IMR-90 (cell line): ENCODE results near the gene HPSE. TPM values are rescaled to one million over a fixed set of nuclear protein-coding genes. Genes with fewer than 3 reads are reported as not detected.

Experiments
- ATAC-seq: fragments of 200-7000 bp; cut with Tn5 transposase; 2 replicates; pipeline ENCODE4 v1.9.1; 2020; ENCODE audit warnings: low read depth, mild to moderate bottlenecking, moderate library complexity
- BruUV-seq: library from RNA; stranded (reverse); fragments of 400-500 nt; replicated peaks from 2 replicates; lab custom pipeline; 2021; lab: Mats Ljungman, UMichigan
- CTCF ChIA-PET: fragments of 300-600 bp; formaldehyde crosslinking; extraction: SDS; loops from one replicate; lab custom pipeline; 2021; ENCODE audit warnings: antibody characterized with exemption; lab: Yijun Ruan, JAX
- POLR2A ChIA-PET: fragments of 300-600 bp; sonication (Branson Sonifier 250); formaldehyde crosslinking; loops from one replicate; lab custom pipeline; 2022; ENCODE audit warnings: antibody characterized with exemption; ENCODE audit not compliant: unreplicated experiment; lab: Charles Lee
- DNase-seq: peaks from one replicate; pipeline ENCODE4 v3.0.0; 2013
- H2AFZ ChIP-seq: replicated peaks from 2 replicates; pipeline ENCODE3; 2013; ENCODE audit warnings: low read length, mild to moderate bottlenecking; ENCODE audit not compliant: poor library complexity
- H2AK5ac ChIP-seq: 2 replicates; pipeline ENCODE4 v1.6.1; 2013; ENCODE audit warnings: low read depth, low read length, inconsistent platforms
- H2AK9ac ChIP-seq: replicated peaks from 2 replicates; pipeline ENCODE3; 2013; ENCODE audit warnings: mild to moderate bottlenecking, low read depth, low read length, moderate library complexity; ENCODE audit not compliant: poor library complexity
- H2BK120ac ChIP-seq: 2 replicates; pipeline ENCODE4 v1.6.1; 2013; ENCODE audit warnings: low read depth, low read length, inconsistent platforms
- H2BK15ac ChIP-seq: 3 replicates; pipeline ENCODE4 v1.6.1; 2013; ENCODE audit warnings: low read depth, low read length, inconsistent platforms
- H2BK20ac ChIP-seq: 2 replicates; pipeline ENCODE4 v1.6.1; 2013; ENCODE audit warnings: low read depth, mild to moderate bottlenecking, inconsistent platforms, low read length, moderate library complexity
- H2BK5ac ChIP-seq: 2 replicates; pipeline ENCODE4 v1.6.1; 2013; ENCODE audit warnings: mild to moderate bottlenecking, low read depth, low read length, inconsistent platforms; ENCODE audit not compliant: poor library complexity, severe bottlenecking
- H3K14ac ChIP-seq: replicated peaks from 2 replicates; pipeline ENCODE4 v1.6.1; 2013; ENCODE audit warnings: low read depth, low read length, inconsistent platforms
- H3K18ac ChIP-seq: 2 replicates; pipeline ENCODE4 v1.6.1; 2013; ENCODE audit warnings: low read depth, low read length, control low read depth
- H3K23ac ChIP-seq: 2 replicates; pipeline ENCODE4 v1.6.1; 2013; ENCODE audit warnings: low read depth, low read length, inconsistent platforms
- H3K27ac ChIP-seq: 2 replicates; pipeline ENCODE4 v1.5.1; 2013; ENCODE audit warnings: mild to moderate bottlenecking, control low read depth, low read length; ENCODE audit not compliant: insufficient read depth
- H3K27me3 ChIP-seq: 2 replicates; pipeline ENCODE4 v1.6.1; 2013; ENCODE audit warnings: low read length; ENCODE audit not compliant: control insufficient read depth, insufficient read depth
- H3K36me3 ChIP-seq: 2 replicates; pipeline ENCODE4 v1.6.1; 2013; ENCODE audit warnings: low read length, mixed read lengths; ENCODE audit not compliant: control insufficient read depth, insufficient read depth
- H3K4ac ChIP-seq: 2 replicates; pipeline ENCODE4 v1.6.1; 2013; ENCODE audit warnings: low read depth, low read length, inconsistent platforms
- H3K4me1 ChIP-seq: 2 replicates; pipeline ENCODE4 v1.6.1; 2013; ENCODE audit warnings: low read length, mixed read lengths; ENCODE audit not compliant: control insufficient read depth, insufficient read depth
- H3K4me2 ChIP-seq: 2 replicates; pipeline ENCODE4 v1.6.1; 2013; ENCODE audit warnings: low read depth, mild to moderate bottlenecking, control low read depth, low read length, moderate library complexity
- H3K4me3 ChIP-seq: 2 replicates; pipeline ENCODE4 v1.5.1; 2013; ENCODE audit warnings: low read depth, mild to moderate bottlenecking, control low read depth, low read length, moderate library complexity; ENCODE audit not compliant: insufficient read depth
- H3K56ac ChIP-seq: 2 replicates; pipeline ENCODE4 v1.6.1; 2013; ENCODE audit warnings: low read length, inconsistent platforms; ENCODE audit not compliant: insufficient read depth; ENCODE audit errors: extremely low read depth
- H3K79me1 ChIP-seq, 2 experiments: 2 replicates each; pipeline ENCODE4 v1.6.1; 2013; ENCODE audit warnings: low read length in 2 of 2, inconsistent platforms in 1 of 2, low read depth in 1 of 2
- H3K9ac ChIP-seq: 2 replicates; pipeline ENCODE4 v1.6.1; 2013; ENCODE audit warnings: low read depth, low read length, control low read depth
- H3K9me1 ChIP-seq: 2 replicates; pipeline ENCODE4 v1.6.1; 2013; ENCODE audit warnings: low read length, inconsistent platforms; ENCODE audit not compliant: insufficient read depth
- H3K9me3 ChIP-seq: 2 replicates; pipeline ENCODE4 v1.6.1; 2013; ENCODE audit warnings: low read length; ENCODE audit not compliant: control insufficient read depth, insufficient read depth
- H4K20me1 ChIP-seq: 2 replicates; pipeline ENCODE4 v1.6.1; 2013; ENCODE audit warnings: low read length, inconsistent platforms; ENCODE audit not compliant: insufficient read depth
- H4K5ac ChIP-seq: 2 replicates; pipeline ENCODE4 v1.6.1; 2013; ENCODE audit warnings: mild to moderate bottlenecking, low read depth, low read length, control low read depth
- H4K8ac ChIP-seq, 2 experiments: 2 replicates each; pipeline ENCODE4 v1.6.1; 2013; ENCODE audit warnings: low read depth in 2 of 2, low read length in 2 of 2, control low read depth in 1 of 2, inconsistent platforms in 1 of 2
- H4K91ac ChIP-seq: 2 replicates; pipeline ENCODE4 v1.6.1; 2013; ENCODE audit warnings: low read depth, low read length, inconsistent platforms; ENCODE audit not compliant: insufficient read depth
- BHLHE40 ChIP-seq: fragments of 150-350 bp; IDR thresholded peaks from 2 replicates; pipeline ENCODE4 v1.6.1; 2016; ENCODE audit warnings: mild to moderate bottlenecking, low read depth, low read length
- CEBPB ChIP-seq: IDR thresholded peaks from 2 replicates; pipeline ENCODE4 v1.6.1; 2012; ENCODE audit warnings: low read depth, low read length, improper control_type of control experiment
- CHD1 ChIP-seq: IDR thresholded peaks from 2 replicates; pipeline ENCODE4 v1.6.1; 2012; ENCODE audit warnings: low read depth, low read length, improper control_type of control experiment
- ELK1 ChIP-seq: fragments of 150-350 bp; IDR thresholded peaks from 2 replicates; pipeline ENCODE4 v1.6.1; 2016; ENCODE audit warnings: low read depth, mild to moderate bottlenecking, low read length, moderate library complexity, borderline replicate concordance
- FOS ChIP-seq: fragments of 150-350 bp; IDR thresholded peaks from 2 replicates; pipeline ENCODE4 v1.6.1; 2016; ENCODE audit warnings: low read depth, low read length
- MAFK ChIP-seq: IDR thresholded peaks from 2 replicates; pipeline ENCODE4 v1.6.1; 2012; ENCODE audit warnings: low read depth, low read length, improper control_type of control experiment
- MXI1 ChIP-seq: IDR thresholded peaks from 2 replicates; pipeline ENCODE4 v1.6.1; 2012; ENCODE audit warnings: low read depth, mild to moderate bottlenecking, low read length, moderate library complexity, borderline replicate concordance
- NFE2L2 ChIP-seq: fragments of 150-350 bp; IDR thresholded peaks from 2 replicates; pipeline ENCODE4 v1.6.1; 2016; ENCODE audit warnings: low read depth, mild to moderate bottlenecking, low read length
- RAD21 ChIP-seq: IDR thresholded peaks from 2 replicates; pipeline ENCODE4 v1.6.1; 2012; ENCODE audit warnings: low read length, improper control_type of control experiment
- RCOR1 ChIP-seq: IDR thresholded peaks from 2 replicates; pipeline ENCODE4 v1.6.1; 2012; ENCODE audit warnings: mild to moderate bottlenecking, low read length, improper control_type of control experiment; ENCODE audit not compliant: insufficient replicate concordance
- RFX5 ChIP-seq: IDR thresholded peaks from 2 replicates; pipeline ENCODE4 v1.8.0; 2012; ENCODE audit warnings: low read depth, mild to moderate bottlenecking, low read length, moderate library complexity
- SMC3 ChIP-seq: fragments of 150-350 bp; IDR thresholded peaks from 2 replicates; pipeline ENCODE4 v1.6.1; 2016; ENCODE audit warnings: low read depth, mild to moderate bottlenecking, antibody characterized with exemption, low read length, moderate library complexity
- WGBS, 2 experiments: methylation state at CpG; one replicate each; pipeline versions ENCODE4 v1.1.5 to v1.1.7; 2013; ENCODE audit warnings: missing lambda C conversion rate in 2 of 2; ENCODE audit not compliant: insufficient read length in 1 of 2; ENCODE audit errors: extremely low coverage in 2 of 2; 5-methylcytosine and 5-hydroxymethylcytosine counted together
- dilution Hi-C: fragments of 300-500 bp; cut with HindIII; formaldehyde crosslinking; loops from one replicate; pipeline ENCODE4 v1.14.3; 2018; ENCODE audit warnings: low sequenced_read_pairs; ENCODE audit not compliant: unreplicated experiment
- in situ Hi-C: fragments of 300-500 bp; cut with MboI; formaldehyde crosslinking; loops from 3 replicates; pipeline ENCODE4 v1.14.3; 2019; ENCODE audit warnings: low sequenced_read_pairs, inconsistent platforms, mixed read lengths
- intact Hi-C: fragments of 100-400 bp; cut with micrococcal nuclease; formaldehyde crosslinking; loops from 2 replicates; pipeline ENCODE4 v1.10.0; 2022
- polyA plus RNA-seq, 3 experiments: library from polyadenylated mRNA; depleted of rRNA; stranded (reverse); fragments of >200 nt; gene quantifications; 2 replicates each; pipeline ENCODE4 v1.2.3, GENCODE V29; 2012; ENCODE audit warnings: low replicate concordance in 1 of 3
- total RNA-seq: library from RNA; depleted of rRNA; stranded (reverse); fragments of >200 nt; gene quantifications from 2 replicates; pipeline ENCODE4 v1.2.3, GENCODE V29; 2012
- TF ChIP-seq, protein P1 (sequence below): fragments of 150-350 bp; IDR thresholded peaks from 2 replicates; pipeline ENCODE4 v1.6.1; 2017; ENCODE audit warnings: mild to moderate bottlenecking, antibody characterized with exemption, low read length, low read depth
- TF ChIP-seq, protein P2 (sequence below): conservative IDR thresholded peaks from 2 replicates; pipeline ENCODE4 v1.5.1; 2012; ENCODE audit warnings: mild to moderate bottlenecking, low read depth, low read length, improper control_type of control experiment

HPSE gene
- total and polyA plus RNA-seq, 2 of the 4 experiments (the other 2 are of a cell fraction), result under 0.01 to 0.09 TPM

- intact Hi-C loops, result loop anchor here (2.0 kb wide), 1 partner anchor 147 kb away; no protein-coding TSS in a partner anchor
- H3K4me1 ChIP-seq, result peaks cover 8% of the 10 kb centered on the region
These were observed 76.8 kb downstream of the HPSE start for GRCh38 chr4:83257811-83258210.

More at GRCh38 chr4:83257811-83258210, 76.8 kb downstream of the HPSE start:
- WGBS, 2 experiments, result 96% methylated on average over 5 of the region's 7 CpGs; no CpG with 5 or more reads in 1 of the 2 experiments
- H2BK20ac ChIP-seq, result peak overlapping the region; percentile 98
- peak overlapping the region; percentile 86 for H4K91ac ChIP-seq
- peak overlapping the region in 1 of 2 experiments; percentile 52; a peak in 1 of 4 replicates for H4K8ac ChIP-seq
- H3K4ac ChIP-seq, result peak overlapping the region; percentile 88
- H2BK5ac ChIP-seq, result peak overlapping the region; percentile 66
- peak overlapping the region; percentile 99; the same call in 1 of the 2 replicates for H3K27ac ChIP-seq
- peaks cover 7% of the 10 kb centered on the region for H3K9me1 ChIP-seq
- H3K9ac ChIP-seq, result no peak overlapping the region
- H3K79me1 ChIP-seq, result 0 out of 4 replicates have a peak, but pooled peaks cover 0 to 3% of the 10 kb centered on the region in 2 experiments
- H2AK5ac ChIP-seq, result peak overlapping the region; percentile 83
- DNase-seq, result no peak
- no peaks in the 10 kb centered on the region for H3K27me3 ChIP-seq
- peak overlapping the region; percentile 95 for H2BK120ac ChIP-seq
- peak overlapping the region; percentile 93; the same call in 2 of the 3 replicates for H2BK15ac ChIP-seq
- no peak overlapping the region for H3K56ac ChIP-seq
- peak overlapping the region; percentile 52 for H2AFZ ChIP-seq
- no peak for ATAC-seq
- peak overlapping the region; percentile 83 for H3K18ac ChIP-seq
- H3K4me2 ChIP-seq, result no peak overlapping the region
- peak overlapping the region; percentile 55 for H3K23ac ChIP-seq
- no peaks in the 10 kb centered on the region for H3K9me3 ChIP-seq
- H3K36me3 ChIP-seq, result peaks cover 3% of the 10 kb centered on the region; the same call in 1 of the 2 replicates
- H3K4me3 ChIP-seq, result no peak overlapping the region
- H4K5ac ChIP-seq, result peak overlapping the region; percentile 49
- ChIA-PET CTCF (no interaction called here), POLR2A (no interaction called here)
- H2AK9ac ChIP-seq, result peak overlapping the region; percentile 63
- TF ChIP-seq BHLHE40 (no peak), CHD1 (no peak), NFE2L2 (no peak), RFX5 (no peak), FOS (no peak), RAD21 (no peak), MAFK (no peak), ELK1 (no peak), SMC3 (no peak), MXI1 (no peak), CEBPB (no peak), RCOR1 (no peak)
- TF ChIP-seq, protein P1, sequence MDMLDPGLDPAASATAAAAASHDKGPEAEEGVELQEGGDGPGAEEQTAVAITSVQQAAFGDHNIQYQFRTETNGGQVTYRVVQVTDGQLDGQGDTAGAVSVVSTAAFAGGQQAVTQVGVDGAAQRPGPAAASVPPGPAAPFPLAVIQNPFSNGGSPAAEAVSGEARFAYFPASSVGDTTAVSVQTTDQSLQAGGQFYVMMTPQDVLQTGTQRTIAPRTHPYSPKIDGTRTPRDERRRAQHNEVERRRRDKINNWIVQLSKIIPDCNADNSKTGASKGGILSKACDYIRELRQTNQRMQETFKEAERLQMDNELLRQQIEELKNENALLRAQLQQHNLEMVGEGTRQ, result no peak
- TF ChIP-seq, protein P2, sequence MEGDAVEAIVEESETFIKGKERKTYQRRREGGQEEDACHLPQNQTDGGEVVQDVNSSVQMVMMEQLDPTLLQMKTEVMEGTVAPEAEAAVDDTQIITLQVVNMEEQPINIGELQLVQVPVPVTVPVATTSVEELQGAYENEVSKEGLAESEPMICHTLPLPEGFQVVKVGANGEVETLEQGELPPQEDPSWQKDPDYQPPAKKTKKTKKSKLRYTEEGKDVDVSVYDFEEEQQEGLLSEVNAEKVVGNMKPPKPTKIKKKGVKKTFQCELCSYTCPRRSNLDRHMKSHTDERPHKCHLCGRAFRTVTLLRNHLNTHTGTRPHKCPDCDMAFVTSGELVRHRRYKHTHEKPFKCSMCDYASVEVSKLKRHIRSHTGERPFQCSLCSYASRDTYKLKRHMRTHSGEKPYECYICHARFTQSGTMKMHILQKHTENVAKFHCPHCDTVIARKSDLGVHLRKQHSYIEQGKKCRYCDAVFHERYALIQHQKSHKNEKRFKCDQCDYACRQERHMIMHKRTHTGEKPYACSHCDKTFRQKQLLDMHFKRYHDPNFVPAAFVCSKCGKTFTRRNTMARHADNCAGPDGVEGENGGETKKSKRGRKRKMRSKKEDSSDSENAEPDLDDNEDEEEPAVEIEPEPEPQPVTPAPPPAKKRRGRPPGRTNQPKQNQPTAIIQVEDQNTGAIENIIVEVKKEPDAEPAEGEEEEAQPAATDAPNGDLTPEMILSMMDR, result no peak
- dilution Hi-C loops (no loop called here), in situ Hi-C loops (loop anchor here (5.0 kb wide), 1 partner anchor 191 kb away; no protein-coding TSS in a partner anchor)
- no peaks in the 10 kb centered on the region for H4K20me1 ChIP-seq
- no TSS peak for BruUV-seq
- H3K14ac ChIP-seq, result peak overlapping the region; percentile 81; the same call in 1 of the 2 replicates
